Lower leg skin (tissue), 4 donors: ENCODE measurements around the gene ZNF654. TPM values are rescaled to one million over a fixed set of nuclear protein-coding genes. Genes with fewer than 3 reads are reported as not detected.

Source experiments
- DNase-seq, 2 donors: peaks; one replicate each; pipeline ENCODE4 v3.0.0-alpha.2; 2019; ENCODE audit warnings: low spot score in 2 of 2
- H3K4me3 ChIP-seq: fragments of 200-600 bp; sonication (generic); 2 replicates; pipeline ENCODE4 v1.5.1; 2017; ENCODE audit warnings: mild to moderate bottlenecking, low read depth; ENCODE audit not compliant: poor library complexity, severe bottlenecking
- CTCF ChIP-seq, 3 donors: fragments of 450-650 bp; IDR thresholded peaks; one replicate each; pipeline ENCODE4 v1.5.1; 2016; ENCODE audit warnings: antibody characterized with exemption in 3 of 3, mild to moderate bottlenecking in 3 of 3, moderate library complexity in 2 of 3
- POLR2A ChIP-seq, 2 donors: fragments of 450-650 bp; IDR thresholded peaks; one replicate each; pipeline ENCODE4 v1.6.1; 2016 to 2017; ENCODE audit warnings: antibody characterized with exemption in 2 of 2, mild to moderate bottlenecking in 1 of 2, moderate library complexity in 1 of 2
- WGBS, 2 donors: methylation state at CpG; one replicate each; pipeline ENCODE4 v1.1.5; 2018; 5-methylcytosine and 5-hydroxymethylcytosine counted together
- intact Hi-C: fragments of 100-400 bp; cut with DNase I; formaldehyde crosslinking; loops from one replicate; pipeline ENCODE4 v1.15.0; 2023; ENCODE audit warnings: low total_unique reads
- total RNA-seq, 4 donors: library from RNA; depleted of rRNA; stranded (reverse); fragments of >200 nt; gene quantifications; one replicate each; pipeline ENCODE4 v1.1.0, GENCODE V29; 2016

The ZNF654 gene
- total RNA-seq, 4 donors from 2014 or later: 12.1 to 19.4 (median 16.3) TPM

GRCh38 chr3:88149101-88149508 is 90.0 kb downstream of the ZNF654 start:
- WGBS, 2 donors: 1% methylated on average over 16 of the region's 16 CpGs
- peak overlapping the region; percentile 90 for H3K4me3 ChIP-seq
- intact Hi-C loops: no loop called here
- peak in 1 of 2 donors; percentile 44 for DNase-seq
- no peak for TF ChIP-seq CTCF (IDR thresholded peaks at IDR 0.05)

- TF ChIP-seq POLR2A (IDR thresholded peaks at IDR 0.05) (no peak), CTCF (IDR thresholded peaks at IDR 0.05) (no peak)
- H3K4me3 ChIP-seq: peak within 1 kb of the TSS; percentile 90
- peak; percentile 85 to 97 for DNase-seq
- 1% methylated on average over 45 to 57 of the region's 57 CpGs for WGBS, 2 donors
- intact Hi-C loops: no loop called here
Observed at GRCh38 chr3:88149509-88150362, 90.7 kb downstream of the ZNF654 start, which contains the start of gene C3orf38. C3orf38 (plus strand) TSS chr3:88149959; CDS start chr3:88150053, 94 bp downstream.

DNA sequence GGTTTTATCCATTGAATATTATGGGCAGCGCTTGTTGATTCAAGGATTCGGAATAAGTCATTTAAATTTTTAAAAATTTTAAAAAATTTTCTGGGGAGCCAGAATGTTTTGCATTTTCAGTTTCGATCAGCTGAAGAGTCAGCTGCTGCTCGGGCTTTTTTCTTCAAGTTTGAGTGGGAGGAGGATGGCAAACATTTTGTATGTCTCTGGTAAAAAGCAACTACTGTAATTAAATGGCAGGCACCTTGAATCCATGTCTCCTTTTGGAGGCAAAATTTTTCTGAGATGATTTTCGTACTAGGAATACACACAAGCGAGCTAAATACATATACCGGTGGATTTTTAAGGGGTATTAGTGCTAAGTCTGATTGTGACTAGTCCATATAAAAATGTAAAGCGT is 91.3 kb downstream of the ZNF654 start:
- WGBS, 2 donors: 1% methylated on average over 8 of the region's 8 CpGs
- peak overlapping the region; percentile 90 for H3K4me3 ChIP-seq
- no peak for DNase-seq
- intact Hi-C loops: no loop called here
- TF ChIP-seq POLR2A (IDR thresholded peaks at IDR 0.05) (no peak), CTCF (IDR thresholded peaks at IDR 0.05) (no peak)

GRCh38 chr3:88150806-88151205 is 91.8 kb downstream of the ZNF654 start:
- 1% methylated on average over 6 of the region's 6 CpGs for WGBS, 2 donors
- no peak overlapping the region for H3K4me3 ChIP-seq
- DNase-seq: no peak
- intact Hi-C loops: no loop called here
- no peak for TF ChIP-seq POLR2A (IDR thresholded peaks at IDR 0.05)
- no peak for TF ChIP-seq CTCF (IDR thresholded peaks at IDR 0.05)

GRCh38 chr3:88151358-88151757 is 92.3 kb downstream of the ZNF654 start:
- intact Hi-C loops: no loop called here
- H3K4me3 ChIP-seq: no peak overlapping the region
- TF ChIP-seq CTCF (IDR thresholded peaks at IDR 0.05): no peak
- no peak for TF ChIP-seq POLR2A (IDR thresholded peaks at IDR 0.05)
- no peak for DNase-seq
- WGBS, 2 donors: 27 to 32% methylated on average over 4 of the region's 4 CpGs
